Measurements from ENCODE around the gene GLB1L3. TPM values are rescaled to one million over a fixed set of nuclear protein-coding genes. Genes with fewer than 3 reads are reported as not detected.

GLB1L3 gene
- polyA plus RNA-seq, 1 donor (not counting 4 experiments of a cell fraction or from before 2014, with no cell fraction given): 3.0 TPM

- dilution Hi-C loops (cut with MboI; ENCODE audit: extremely low pct_ligation_motif_present, low sequenced_read_pairs): no loop called here
- no peak for DNase-seq (ENCODE audit: low read depth, low spot score)
- no peaks in the 10 kb centered on the region for H3K9me1 ChIP-seq (ENCODE audit: control insufficient read depth, extremely low read depth, insufficient read depth, low read length)
Measured at GRCh38 chr11:134357545-134357839, 81.3 kb downstream of the GLB1L3 start.

GRCh38 chr11:134358165-134358855 is 82.1 kb downstream of the GLB1L3 start:
- no peaks in the 10 kb centered on the region for H3K79me2 ChIP-seq (ENCODE audit: control insufficient read depth, insufficient read depth, low read length)
- H4K20me1 ChIP-seq (ENCODE audit: control insufficient read depth, extremely low read depth, insufficient read depth, low read length): no peaks in the 10 kb centered on the region
- H3K4me3 ChIP-seq (ENCODE audit: control insufficient read depth in 2 of 3, extremely low read depth in 1 of 3, insufficient read depth in 2 of 3, low read depth in 1 of 3, low read length in 3 of 3): no peak overlapping the region
- DNase-seq (ENCODE audit: low read depth, low spot score): no peak
- no peak overlapping the region for H2AFZ ChIP-seq (ENCODE audit: control insufficient read depth, low read length)
- dilution Hi-C loops (cut with MboI; ENCODE audit: extremely low pct_ligation_motif_present, low sequenced_read_pairs): no loop called here
- TF ChIP-seq EZH2 (IDR thresholded peaks at IDR 0.05; ENCODE audit: low read length): no peak
- TF ChIP-seq, protein P1, sequence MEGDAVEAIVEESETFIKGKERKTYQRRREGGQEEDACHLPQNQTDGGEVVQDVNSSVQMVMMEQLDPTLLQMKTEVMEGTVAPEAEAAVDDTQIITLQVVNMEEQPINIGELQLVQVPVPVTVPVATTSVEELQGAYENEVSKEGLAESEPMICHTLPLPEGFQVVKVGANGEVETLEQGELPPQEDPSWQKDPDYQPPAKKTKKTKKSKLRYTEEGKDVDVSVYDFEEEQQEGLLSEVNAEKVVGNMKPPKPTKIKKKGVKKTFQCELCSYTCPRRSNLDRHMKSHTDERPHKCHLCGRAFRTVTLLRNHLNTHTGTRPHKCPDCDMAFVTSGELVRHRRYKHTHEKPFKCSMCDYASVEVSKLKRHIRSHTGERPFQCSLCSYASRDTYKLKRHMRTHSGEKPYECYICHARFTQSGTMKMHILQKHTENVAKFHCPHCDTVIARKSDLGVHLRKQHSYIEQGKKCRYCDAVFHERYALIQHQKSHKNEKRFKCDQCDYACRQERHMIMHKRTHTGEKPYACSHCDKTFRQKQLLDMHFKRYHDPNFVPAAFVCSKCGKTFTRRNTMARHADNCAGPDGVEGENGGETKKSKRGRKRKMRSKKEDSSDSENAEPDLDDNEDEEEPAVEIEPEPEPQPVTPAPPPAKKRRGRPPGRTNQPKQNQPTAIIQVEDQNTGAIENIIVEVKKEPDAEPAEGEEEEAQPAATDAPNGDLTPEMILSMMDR (optimal IDR thresholded peaks at IDR 0.05 in 1 of 3, IDR thresholded peaks at IDR 0.05 in 1 of 3, conservative IDR thresholded peaks at IDR 0.05 in 1 of 3; ENCODE audit: extremely low read depth in 1 of 3, insufficient read depth in 2 of 3, low read length in 3 of 3): no peak
- H3K9me3 ChIP-seq (ENCODE audit: control insufficient read depth, low read depth, low read length): no peaks in the 10 kb centered on the region
- H3K36me3 ChIP-seq (ENCODE audit: control insufficient read depth in 2 of 2, extremely low read depth in 1 of 2, insufficient read depth in 2 of 2, low read length in 2 of 2): no peaks in the 10 kb centered on the region
- no peaks in the 10 kb centered on the region for H3K27me3 ChIP-seq (ENCODE audit: control insufficient read depth, extremely low read depth, insufficient read depth, low read length)
- H3K4me2 ChIP-seq (ENCODE audit: control insufficient read depth, extremely low read depth, insufficient read depth, low read depth, low read length): no peak overlapping the region
- no peak overlapping the region for H3K27ac ChIP-seq (ENCODE audit: control insufficient read depth, insufficient read depth, low read length)
- H3K9ac ChIP-seq (ENCODE audit: control insufficient read depth, extremely low read depth, insufficient read depth, low read length): no peak overlapping the region
- H3K4me1 ChIP-seq (ENCODE audit: control insufficient read depth, extremely low read depth, insufficient read depth, low read length): no peaks in the 10 kb centered on the region
- H3K9me1 ChIP-seq (ENCODE audit: control insufficient read depth, extremely low read depth, insufficient read depth, low read length): no peaks in the 10 kb centered on the region
- FAIRE-seq: no peak

More at GRCh38 chr11:134357545-134357839, 81.3 kb downstream of the GLB1L3 start:
- no peaks in the 10 kb centered on the region for H3K36me3 ChIP-seq (ENCODE audit: control insufficient read depth in 2 of 2, extremely low read depth in 1 of 2, insufficient read depth in 2 of 2, low read length in 2 of 2)
- no peak overlapping the region for H3K9ac ChIP-seq (ENCODE audit: control insufficient read depth, extremely low read depth, insufficient read depth, low read length)
- no peaks in the 10 kb centered on the region for H3K9me3 ChIP-seq (ENCODE audit: control insufficient read depth, low read depth, low read length)
- H4K20me1 ChIP-seq (ENCODE audit: control insufficient read depth, extremely low read depth, insufficient read depth, low read length): no peaks in the 10 kb centered on the region
- no peak overlapping the region for H3K4me3 ChIP-seq (ENCODE audit: control insufficient read depth in 2 of 3, extremely low read depth in 1 of 3, insufficient read depth in 2 of 3, low read depth in 1 of 3, low read length in 3 of 3)
- no peaks in the 10 kb centered on the region for H3K79me2 ChIP-seq (ENCODE audit: control insufficient read depth, insufficient read depth, low read length)
- no peak for FAIRE-seq
- no peak overlapping the region for H2AFZ ChIP-seq (ENCODE audit: control insufficient read depth, low read length)
- H3K27me3 ChIP-seq (ENCODE audit: control insufficient read depth, extremely low read depth, insufficient read depth, low read length): no peaks in the 10 kb centered on the region
- no peak overlapping the region for H3K27ac ChIP-seq (ENCODE audit: control insufficient read depth, insufficient read depth, low read length)
- H3K4me2 ChIP-seq (ENCODE audit: control insufficient read depth, extremely low read depth, insufficient read depth, low read depth, low read length): no peak overlapping the region
- no peaks in the 10 kb centered on the region for H3K4me1 ChIP-seq (ENCODE audit: control insufficient read depth, extremely low read depth, insufficient read depth, low read length)
- TF ChIP-seq EZH2 (IDR thresholded peaks at IDR 0.05; ENCODE audit: low read length): no peak
- TF ChIP-seq, protein P1 (optimal IDR thresholded peaks at IDR 0.05 in 1 of 3, IDR thresholded peaks at IDR 0.05 in 1 of 3, conservative IDR thresholded peaks at IDR 0.05 in 1 of 3; ENCODE audit: extremely low read depth in 1 of 3, insufficient read depth in 2 of 3, low read length in 3 of 3): no peak

All from keratinocyte (primary cell).